C4-2B (cell line): ENCODE results near the gene PLIN4.

Experiments used
- ZFX ChIP-seq: fragments of 450-650 bp; IDR thresholded peaks from 2 replicates; pipeline ENCODE4 v1.6.1; 2017
- TF ChIP-seq, protein P1 (sequence below): fragments of 450-650 bp; conservative IDR thresholded peaks from 2 replicates; pipeline ENCODE4 v1.5.1; 2017; ENCODE audit warnings: mild to moderate bottlenecking

DNA sequence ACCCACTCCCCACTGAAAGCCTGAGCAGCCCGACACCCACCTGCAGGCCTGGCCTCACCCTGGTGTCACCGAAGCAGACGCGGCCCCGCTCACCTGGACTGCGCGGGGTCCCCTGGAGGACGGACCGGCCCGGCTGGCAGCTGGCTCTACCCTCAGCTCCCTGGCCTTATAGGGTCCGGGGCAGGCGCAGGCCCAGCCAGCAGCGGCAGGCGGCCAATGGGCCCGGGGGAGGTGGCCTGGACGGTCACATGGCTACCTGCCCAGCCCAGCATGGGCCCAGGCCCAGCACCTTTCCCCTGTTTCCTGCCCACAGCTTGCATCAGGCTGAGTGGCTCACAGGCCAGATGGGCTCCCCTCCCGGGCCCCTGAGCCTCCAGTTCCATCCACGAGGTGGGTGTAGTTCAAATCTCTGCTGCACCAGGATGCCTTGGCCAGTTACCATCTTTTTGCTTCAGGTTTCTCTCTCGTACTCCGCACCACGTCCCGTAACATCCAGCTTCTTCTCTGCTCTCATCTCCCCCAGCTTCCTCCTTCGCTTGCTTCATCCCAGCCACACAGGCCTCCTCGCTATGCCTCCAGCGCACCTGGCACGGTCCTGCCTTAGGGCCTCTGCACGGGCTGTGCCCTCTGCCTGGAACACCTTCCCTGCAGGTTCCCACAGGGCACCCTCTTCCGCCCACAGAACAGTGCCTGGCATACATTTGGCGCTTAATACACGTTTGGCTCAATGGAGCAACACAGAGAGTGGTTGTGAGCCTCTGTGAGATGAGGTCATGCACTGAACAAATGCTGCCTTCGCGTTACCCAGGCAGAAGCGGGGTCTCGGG lies at the start of gene PLIN4:
- TF ChIP-seq, protein P1, sequence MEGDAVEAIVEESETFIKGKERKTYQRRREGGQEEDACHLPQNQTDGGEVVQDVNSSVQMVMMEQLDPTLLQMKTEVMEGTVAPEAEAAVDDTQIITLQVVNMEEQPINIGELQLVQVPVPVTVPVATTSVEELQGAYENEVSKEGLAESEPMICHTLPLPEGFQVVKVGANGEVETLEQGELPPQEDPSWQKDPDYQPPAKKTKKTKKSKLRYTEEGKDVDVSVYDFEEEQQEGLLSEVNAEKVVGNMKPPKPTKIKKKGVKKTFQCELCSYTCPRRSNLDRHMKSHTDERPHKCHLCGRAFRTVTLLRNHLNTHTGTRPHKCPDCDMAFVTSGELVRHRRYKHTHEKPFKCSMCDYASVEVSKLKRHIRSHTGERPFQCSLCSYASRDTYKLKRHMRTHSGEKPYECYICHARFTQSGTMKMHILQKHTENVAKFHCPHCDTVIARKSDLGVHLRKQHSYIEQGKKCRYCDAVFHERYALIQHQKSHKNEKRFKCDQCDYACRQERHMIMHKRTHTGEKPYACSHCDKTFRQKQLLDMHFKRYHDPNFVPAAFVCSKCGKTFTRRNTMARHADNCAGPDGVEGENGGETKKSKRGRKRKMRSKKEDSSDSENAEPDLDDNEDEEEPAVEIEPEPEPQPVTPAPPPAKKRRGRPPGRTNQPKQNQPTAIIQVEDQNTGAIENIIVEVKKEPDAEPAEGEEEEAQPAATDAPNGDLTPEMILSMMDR: no peak
- no peak for TF ChIP-seq ZFX
